Measurements from ENCODE around the gene ALPL.

ALPL gene

GRCh38 chr1:21530368-21531016 lies 21.3 kb downstream of the ALPL start:
- peak; percentile 14 for DNase-seq (ENCODE audit: low spot score)

DNA sequence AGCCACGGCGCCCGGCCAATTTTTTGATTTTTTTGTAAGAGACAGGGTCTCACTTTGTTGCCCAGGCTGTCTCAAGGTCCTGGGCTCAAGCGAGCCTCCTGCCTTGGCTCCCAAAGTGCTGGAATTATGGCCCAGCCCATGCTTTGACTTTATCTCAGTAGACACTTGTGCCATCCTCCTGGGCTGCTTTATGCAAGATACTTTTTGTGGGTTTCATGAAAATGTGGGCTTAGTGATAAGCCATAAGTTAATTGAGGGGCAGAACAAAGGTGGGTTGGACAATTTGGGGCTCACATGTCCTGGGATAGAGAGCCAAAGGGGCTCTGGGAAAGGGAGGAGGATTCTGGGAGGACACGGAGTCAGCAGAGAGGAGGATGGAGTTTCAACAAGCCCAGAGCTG lies 22.0 kb downstream of the ALPL start:
- DNase-seq (ENCODE audit: low spot score) = peak; percentile 85

DNA sequence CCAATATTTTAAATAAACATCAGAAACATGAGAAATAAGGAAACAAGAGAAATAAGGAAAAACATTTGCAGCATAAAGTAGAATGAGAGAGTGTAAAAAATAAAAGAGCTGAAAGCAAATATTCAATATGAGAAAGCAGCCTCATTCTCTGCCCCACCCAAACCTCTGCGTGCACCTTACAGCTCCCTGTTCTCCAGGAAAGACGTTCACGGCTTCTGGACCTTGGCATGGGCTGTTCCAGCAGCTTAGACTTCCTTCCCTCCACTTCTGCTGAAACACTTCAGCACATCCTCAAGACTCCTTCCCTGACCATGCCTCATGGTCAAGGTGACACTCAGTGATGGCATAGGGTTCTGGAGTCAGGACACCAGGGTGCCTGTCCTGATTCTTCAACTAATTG lies 23.3 kb downstream of the ALPL start:
- no peak for DNase-seq (ENCODE audit: low spot score)

DNA sequence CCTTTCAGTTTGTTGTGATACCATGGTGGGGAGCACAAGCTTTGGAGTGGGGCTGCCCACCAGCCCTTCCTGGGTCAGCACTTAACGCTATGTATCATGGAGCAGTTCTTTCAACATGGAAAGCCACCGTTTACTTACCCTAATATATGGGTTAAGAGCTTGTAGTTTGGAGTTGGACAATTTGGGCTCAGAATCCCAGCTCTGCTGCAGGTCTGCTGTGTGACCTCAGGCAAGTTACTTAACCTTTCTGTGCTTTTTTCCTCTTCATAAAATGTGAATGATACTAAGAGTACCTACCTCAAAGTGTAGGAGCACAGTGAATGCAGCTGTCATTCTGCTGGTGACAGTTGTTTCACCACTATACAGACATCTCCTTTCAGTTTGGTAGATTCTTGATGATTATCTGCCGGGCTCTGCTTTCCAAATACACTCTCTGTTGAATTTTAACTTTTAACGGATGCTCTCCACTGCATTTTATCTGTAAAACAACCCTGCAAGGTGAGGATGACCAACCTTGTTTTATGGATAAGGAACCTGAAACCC lies 23.8 kb downstream of the ALPL start:
- peak; percentile 12 for DNase-seq (ENCODE audit: low spot score)

- DNase-seq (ENCODE audit: low spot score) = no peak
These were observed 24.9 kb downstream of the ALPL start for GRCh38 chr1:21534146-21534545.

DNA sequence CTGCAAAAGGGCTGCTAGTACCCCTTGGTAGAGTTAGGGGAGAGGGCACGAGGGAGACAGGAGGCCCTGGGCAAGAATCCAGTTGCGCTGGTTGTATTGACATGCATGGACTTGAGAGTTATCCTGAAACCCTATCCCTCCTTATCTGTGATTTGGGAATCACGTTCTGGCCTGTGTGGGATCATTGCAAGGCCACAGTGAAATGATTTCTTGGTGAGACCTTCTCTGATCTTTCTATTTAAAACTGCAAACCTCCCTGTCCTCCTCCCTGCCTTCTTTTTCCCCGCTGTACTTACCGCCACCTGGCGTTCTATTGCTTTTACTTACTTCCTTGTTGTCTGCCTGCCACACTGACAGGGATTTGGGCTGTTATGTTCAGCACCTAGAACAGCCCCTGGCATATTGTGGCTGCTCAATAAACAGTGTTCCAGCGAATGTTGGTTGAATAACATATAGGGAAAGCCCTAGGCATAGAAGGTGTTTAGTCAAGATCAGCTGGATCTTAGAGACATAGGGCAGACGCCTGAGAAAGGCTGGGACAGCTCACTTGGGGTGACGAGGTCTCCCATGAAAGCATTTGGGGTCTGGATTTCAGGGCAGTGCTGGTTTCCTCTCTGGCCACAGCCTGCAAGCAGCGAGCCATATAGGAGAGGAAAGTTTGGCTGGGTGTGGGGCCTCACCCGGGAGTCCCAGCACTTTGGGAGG lies 25.6 kb downstream of the ALPL start:
- DNase-seq (ENCODE audit: low spot score) = peak; percentile 77

GRCh38 chr1:21536218-21536617 lies 27.0 kb downstream of the ALPL start:
- no peak for DNase-seq (ENCODE audit: low spot score)

- no peak for DNase-seq (ENCODE audit: low spot score)
These were observed 28.3 kb downstream of the ALPL start for GRCh38 chr1:21537511-21537931.

- no peak for DNase-seq (ENCODE audit: low spot score)
These were observed 28.9 kb downstream of the ALPL start for GRCh38 chr1:21537932-21538630.

- DNase-seq (ENCODE audit: low spot score) = no peak
These were observed 30.7 kb downstream of the ALPL start for GRCh38 chr1:21539933-21540332.

- no peak for DNase-seq (ENCODE audit: low spot score)
These were observed 32.1 kb downstream of the ALPL start for GRCh38 chr1:21541329-21541728.

DNA sequence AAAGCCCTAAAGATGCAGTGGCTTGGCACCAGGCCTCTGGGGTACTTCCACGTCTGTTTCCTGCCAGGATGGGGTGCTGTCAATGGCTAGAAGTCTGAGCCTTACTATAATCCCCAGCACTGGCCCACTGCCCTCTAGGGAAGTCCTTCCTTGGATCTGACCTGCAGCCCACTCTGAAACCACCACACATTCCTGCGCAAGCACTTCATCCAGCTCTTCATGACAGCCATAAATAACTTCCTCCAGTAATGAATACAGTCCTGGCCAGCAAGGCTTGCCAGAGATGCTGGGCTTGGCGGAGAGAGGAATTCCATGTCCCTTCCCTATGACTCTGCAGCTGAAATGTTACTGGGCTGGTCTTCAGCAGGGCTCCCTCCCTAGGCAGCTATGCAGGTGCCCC lies 32.6 kb downstream of the ALPL start:
- no peak for DNase-seq (ENCODE audit: low spot score)

DNA sequence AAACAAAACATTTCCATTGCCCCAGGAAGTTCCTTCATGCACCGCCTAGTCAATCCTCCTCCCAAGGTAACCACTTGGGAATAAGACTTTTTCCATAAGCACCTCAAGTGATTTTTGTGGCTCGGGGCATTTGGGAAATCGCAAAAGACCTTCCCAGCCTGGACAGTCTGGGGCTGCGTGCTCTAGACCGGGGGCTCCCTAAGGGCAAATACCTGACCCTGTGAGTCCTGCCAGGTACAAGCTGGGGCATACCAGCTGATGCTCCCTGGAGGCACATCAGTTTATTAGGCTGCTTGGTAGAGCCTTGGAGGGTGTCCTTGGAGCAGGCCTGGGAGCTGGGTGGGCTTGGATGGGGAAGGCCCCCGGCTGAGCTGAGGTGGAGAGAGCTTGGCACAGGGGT lies 34.4 kb downstream of the ALPL start:
- no peak for DNase-seq (ENCODE audit: low spot score)

DNA sequence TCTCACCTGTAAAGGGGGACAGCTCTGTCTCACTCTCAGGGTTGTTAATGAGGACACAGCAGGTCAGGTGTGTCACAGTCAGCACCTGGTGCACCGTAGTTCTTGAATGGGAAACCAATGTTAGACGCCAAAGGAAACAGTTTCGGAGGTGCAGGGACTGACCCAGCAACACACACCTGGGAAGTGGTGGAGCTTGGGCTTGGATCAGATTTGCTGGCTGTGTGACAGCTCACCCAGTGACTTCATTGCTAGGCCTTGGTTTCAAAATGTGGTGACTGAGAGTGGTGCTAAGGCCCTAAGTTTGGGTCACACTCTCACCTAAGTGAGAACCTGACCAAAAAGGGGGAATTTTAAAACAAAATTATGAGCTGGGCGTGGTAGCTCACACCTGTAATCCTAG lies 34.9 kb downstream of the ALPL start:
- DNase-seq (ENCODE audit: low spot score) = no peak

GRCh38 chr1:21546122-21546825 lies 37.1 kb downstream of the ALPL start:
- no peak for DNase-seq (ENCODE audit: low spot score)

DNA sequence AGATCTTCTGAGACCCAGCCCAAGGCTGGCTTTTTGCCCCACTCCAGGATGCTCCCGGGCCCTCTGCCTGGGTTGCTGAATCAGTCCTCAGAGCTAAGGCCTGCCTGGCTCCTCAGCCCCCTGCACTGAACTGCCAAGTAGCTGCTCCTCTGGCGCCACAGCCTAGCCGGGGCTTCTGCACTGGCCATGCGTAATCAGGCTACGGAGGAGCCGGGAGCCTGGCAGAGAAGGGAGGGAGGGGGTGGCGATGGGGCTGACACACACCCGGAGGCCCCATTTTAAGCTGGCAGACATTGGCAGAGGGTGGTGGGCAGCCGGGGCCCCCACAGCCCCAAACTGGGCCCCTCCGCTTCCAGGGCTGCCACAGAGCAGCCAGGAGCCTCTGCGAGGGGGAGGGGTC lies 38.7 kb downstream of the ALPL start:
- no peak for DNase-seq (ENCODE audit: low spot score)

GRCh38 chr1:21550097-21550496 lies 40.9 kb downstream of the ALPL start:
- DNase-seq (ENCODE audit: low spot score) = no peak

- DNase-seq (ENCODE audit: low spot score) = no peak
These were observed 41.7 kb downstream of the ALPL start for GRCh38 chr1:21550866-21551475.

- DNase-seq (ENCODE audit: low spot score) = no peak
These were observed 43.5 kb downstream of the ALPL start for GRCh38 chr1:21552715-21553114.

GRCh38 chr1:21553116-21553926 lies 44.1 kb downstream of the ALPL start:
- DNase-seq (ENCODE audit: low spot score) = no peak

All from hematopoietic multipotent progenitor cell treated with erythropoietin and hydrocortisone succinate and interleukin-3 and kit ligand, for 15 days (in vitro differentiated cells).